ENCODE measurements around the gene GALNT18. TPM values are rescaled to one million over a fixed set of nuclear protein-coding genes. Genes with fewer than 3 reads are reported as not detected.

Gene GALNT18
- total RNA-seq, 2 experiments from 2014 or later = 6.8 to 7.4 TPM

GRCh38 chr11:11667056-11667455, 45.3 kb upstream of the GALNT18 start:
- Mint-ChIP-seq H3K4me3 (no peak overlapping the region), H3K4me1 (ENCODE audit: low read depth) (no peaks in the 10 kb centered on the region), H3K27me3 (peaks cover 16% of the 10 kb centered on the region), H3K9me3 (no peaks in the 10 kb centered on the region), H3K36me3 (ENCODE audit: low read depth) (no peaks in the 10 kb centered on the region), H3K27ac (no peak overlapping the region)
- POLR2A ChIA-PET = no interaction called here
- CTCF ChIA-PET = no interaction called here
- DNase-seq (no peak), ATAC-seq (no peak)
- intact Hi-C loops (cut with micrococcal nuclease) = no loop called here
- no peak for TF ChIP-seq CTCF (IDR thresholded peaks at IDR 0.05)

GRCh38 chr11:11665407-11665806, 43.6 kb upstream of the GALNT18 start:
- intact Hi-C loops (cut with micrococcal nuclease) = no loop called here
- TF ChIP-seq CTCF (IDR thresholded peaks at IDR 0.05) = no peak
- Mint-ChIP-seq H3K4me1 (ENCODE audit: low read depth) (no peaks in the 10 kb centered on the region), H3K27me3 (peaks cover 16% of the 10 kb centered on the region), H3K36me3 (ENCODE audit: low read depth) (no peaks in the 10 kb centered on the region), H3K27ac (no peak overlapping the region), H3K9me3 (no peaks in the 10 kb centered on the region), H3K4me3 (no peak overlapping the region)
- no peak for ATAC-seq
- no peak for DNase-seq
- POLR2A ChIA-PET = no interaction called here
- CTCF ChIA-PET = no interaction called here

- peaks cover 16% of the 10 kb centered on the region for H3K27me3 Mint-ChIP-seq
- DNase-seq (no peak), ATAC-seq (no peak)
- H3K4me1 Mint-ChIP-seq (ENCODE audit: low read depth) = no peaks in the 10 kb centered on the region
- H3K36me3 Mint-ChIP-seq (ENCODE audit: low read depth) = no peaks in the 10 kb centered on the region
- POLR2A ChIA-PET = no interaction called here
- no peak overlapping the region for H3K27ac Mint-ChIP-seq
- intact Hi-C loops (cut with micrococcal nuclease) = no loop called here
- CTCF ChIA-PET = no interaction called here
- no peak for TF ChIP-seq CTCF (IDR thresholded peaks at IDR 0.05)
- H3K9me3 Mint-ChIP-seq = no peaks in the 10 kb centered on the region
- no peak overlapping the region for H3K4me3 Mint-ChIP-seq
These were observed 42.1 kb upstream of the GALNT18 start for GRCh38 chr11:11663907-11664306.

GRCh38 chr11:11662578-11662977, 40.8 kb upstream of the GALNT18 start:
- Mint-ChIP-seq H3K4me1 (ENCODE audit: low read depth) (no peaks in the 10 kb centered on the region), H3K27me3 (peaks cover 10% of the 10 kb centered on the region), H3K27ac (no peak overlapping the region), H3K36me3 (ENCODE audit: low read depth) (no peaks in the 10 kb centered on the region), H3K9me3 (no peaks in the 10 kb centered on the region), H3K4me3 (no peak overlapping the region)
- TF ChIP-seq CTCF (IDR thresholded peaks at IDR 0.05) = no peak
- DNase-seq (no peak), ATAC-seq (no peak)
- intact Hi-C loops (cut with micrococcal nuclease) = no loop called here
- POLR2A ChIA-PET = no interaction called here
- CTCF ChIA-PET = no interaction called here

- no peak for ATAC-seq
- H3K9me3 Mint-ChIP-seq = no peaks in the 10 kb centered on the region
- ChIA-PET CTCF (no interaction called here), POLR2A (no interaction called here)
- no peaks in the 10 kb centered on the region for H3K36me3 Mint-ChIP-seq (ENCODE audit: low read depth)
- intact Hi-C loops (cut with micrococcal nuclease) = no loop called here
- no peak for DNase-seq
- H3K27ac Mint-ChIP-seq = no peak overlapping the region
- no peaks in the 10 kb centered on the region for H3K4me1 Mint-ChIP-seq (ENCODE audit: low read depth)
- H3K4me3 Mint-ChIP-seq = no peak overlapping the region
- TF ChIP-seq CTCF (IDR thresholded peaks at IDR 0.05) = no peak
- peaks cover 9% of the 10 kb centered on the region for H3K27me3 Mint-ChIP-seq
These were observed 39.7 kb upstream of the GALNT18 start for GRCh38 chr11:11661326-11662040.
